Nephron (organoid): ENCODE measurements around the gene IFT88.

ENCODE experiments used
- H3K27ac Mint-ChIP-seq, 3 experiments: 2 replicates each; pipeline ENCODE4 v1.8.0; 2020; ENCODE audit warnings: mixed read lengths in 3 of 3, mild to moderate bottlenecking in 2 of 3, moderate library complexity in 1 of 3
- H3K27me3 Mint-ChIP-seq: 2 replicates; pipeline ENCODE4 v1.8.0; 2021; ENCODE audit warnings: low read depth, mild to moderate bottlenecking, moderate library complexity, mixed read lengths
- H3K36me3 Mint-ChIP-seq: 2 replicates; pipeline ENCODE4 v1.8.0; 2020; ENCODE audit warnings: low read depth, mixed read lengths
- H3K4me1 Mint-ChIP-seq: 2 replicates; pipeline ENCODE4 v1.8.0; 2020; ENCODE audit warnings: mixed read lengths
- H3K4me3 Mint-ChIP-seq, 3 experiments: 2 replicates each; pipeline ENCODE4 v1.8.0; 2020; ENCODE audit warnings: mild to moderate bottlenecking in 3 of 3, mixed read lengths in 3 of 3, moderate library complexity in 2 of 3
- H3K9me3 Mint-ChIP-seq: 2 replicates; pipeline ENCODE4 v1.8.0; 2020; ENCODE audit warnings: mixed read lengths
- CTCF ChIP-seq, 3 experiments: fragments of 200-600 bp; sonication (generic); IDR thresholded peaks; one replicate each; pipeline ENCODE4 v1.5.0; 2021; ENCODE audit warnings: antibody characterized with exemption in 3 of 3; ENCODE audit not compliant: unreplicated experiment in 3 of 3

The IFT88 gene

GRCh38 chr13:20616059-20616797 lies 49.3 kb downstream of the IFT88 start:
- TF ChIP-seq CTCF (IDR thresholded peaks at IDR 0.05; ENCODE audit: unreplicated experiment in 3 of 3), result no peak
- Mint-ChIP-seq H3K36me3 (peaks cover 25% of the 10 kb centered on the region), H3K4me3 (no peak overlapping the region), H3K9me3 (peaks cover 2% of the 10 kb centered on the region), H3K27ac (no peak overlapping the region), H3K27me3 (no peaks in the 10 kb centered on the region), H3K4me1 (no peaks in the 10 kb centered on the region)

GRCh38 chr13:20623000-20623399 lies 56.0 kb downstream of the IFT88 start:
- no peak overlapping the region for H3K4me3 Mint-ChIP-seq
- H3K4me1 Mint-ChIP-seq, result no peaks in the 10 kb centered on the region
- H3K27ac Mint-ChIP-seq, result no peak overlapping the region
- peaks cover 69% of the 10 kb centered on the region for H3K36me3 Mint-ChIP-seq
- no peaks in the 10 kb centered on the region for H3K27me3 Mint-ChIP-seq
- H3K9me3 Mint-ChIP-seq, result peaks cover 21% of the 10 kb centered on the region
- no peak for TF ChIP-seq CTCF (IDR thresholded peaks at IDR 0.05; ENCODE audit: unreplicated experiment in 3 of 3)

GRCh38 chr13:20624213-20624612 lies 57.3 kb downstream of the IFT88 start:
- no peak overlapping the region for H3K27ac Mint-ChIP-seq
- H3K27me3 Mint-ChIP-seq, result no peaks in the 10 kb centered on the region
- no peaks in the 10 kb centered on the region for H3K4me1 Mint-ChIP-seq
- peaks cover 63% of the 10 kb centered on the region for H3K36me3 Mint-ChIP-seq
- no peak overlapping the region for H3K4me3 Mint-ChIP-seq
- peaks cover 21% of the 10 kb centered on the region for H3K9me3 Mint-ChIP-seq
- no peak for TF ChIP-seq CTCF (IDR thresholded peaks at IDR 0.05; ENCODE audit: unreplicated experiment in 3 of 3)

- Mint-ChIP-seq H3K9me3 (no peaks in the 10 kb centered on the region), H3K4me1 (no peaks in the 10 kb centered on the region), H3K27me3 (no peaks in the 10 kb centered on the region), H3K27ac (no peak overlapping the region), H3K4me3 (no peak overlapping the region), H3K36me3 (peaks cover 43% of the 10 kb centered on the region)
- no peak for TF ChIP-seq CTCF (IDR thresholded peaks at IDR 0.05; ENCODE audit: unreplicated experiment in 3 of 3)
Observed at GRCh38 chr13:20633802-20634201, 66.8 kb downstream of the IFT88 start.

GRCh38 chr13:20636079-20636478 lies 69.1 kb downstream of the IFT88 start:
- Mint-ChIP-seq H3K27ac (no peak overlapping the region), H3K4me1 (no peaks in the 10 kb centered on the region), H3K9me3 (no peaks in the 10 kb centered on the region), H3K36me3 (peaks cover 45% of the 10 kb centered on the region), H3K27me3 (no peaks in the 10 kb centered on the region), H3K4me3 (no peak overlapping the region)
- TF ChIP-seq CTCF (IDR thresholded peaks at IDR 0.05; ENCODE audit: unreplicated experiment in 3 of 3), result no peak

GRCh38 chr13:20637811-20638210 lies 70.9 kb downstream of the IFT88 start:
- H3K27me3 Mint-ChIP-seq, result no peaks in the 10 kb centered on the region
- no peak overlapping the region for H3K4me3 Mint-ChIP-seq
- TF ChIP-seq CTCF (IDR thresholded peaks at IDR 0.05; ENCODE audit: unreplicated experiment in 3 of 3), result no peak
- no peaks in the 10 kb centered on the region for H3K4me1 Mint-ChIP-seq
- H3K36me3 Mint-ChIP-seq, result peaks cover 38% of the 10 kb centered on the region
- no peak overlapping the region for H3K27ac Mint-ChIP-seq
- H3K9me3 Mint-ChIP-seq, result no peaks in the 10 kb centered on the region
